Breast epithelium (tissue), 4 donors: ENCODE measurements around the gene DOCK9. TPM values are rescaled to one million over a fixed set of nuclear protein-coding genes. Genes with fewer than 3 reads are reported as not detected.

ENCODE experiments used
- DNase-seq, 2 donors: peaks; one replicate each; pipeline ENCODE4 v3.0.0-alpha.2; 2019; ENCODE audit warnings: low spot score in 2 of 2
- H3K27ac ChIP-seq, 2 donors: fragments of 200-600 bp; sonication (generic) in 1 of 2; one replicate each; pipeline ENCODE4 v1.5.1; 2016 to 2019; ENCODE audit warnings: mild to moderate bottlenecking in 1 of 2
- H3K27me3 ChIP-seq, 2 donors: fragments of 200-600 bp; sonication (generic) in 1 of 2; one replicate each; pipeline versions ENCODE4 v1.5.1 to v1.6.0; 2017 to 2019; ENCODE audit warnings: control low read depth in 1 of 2, mild to moderate bottlenecking in 1 of 2
- H3K36me3 ChIP-seq: fragments of 200-600 bp; one replicate; pipeline ENCODE4 v1.5.1; 2019
- H3K4me1 ChIP-seq, 2 donors: fragments of 200-600 bp; sonication (generic); one replicate each; pipeline ENCODE4 v1.5.1; 2016 to 2019; ENCODE audit warnings: control low read depth in 1 of 2
- H3K4me3 ChIP-seq, 3 donors: fragments of 200-600 bp; sonication (generic); 1 replicate in 2 of 3; 2 replicates in 1 of 3; pipeline ENCODE4 v1.5.1; 2016 to 2019; ENCODE audit warnings: mild to moderate bottlenecking in 3 of 3, moderate library complexity in 2 of 3
- H3K9me3 ChIP-seq, 2 donors: fragments of 200-600 bp; sonication (generic) in 1 of 2; one replicate each; pipeline ENCODE4 v1.5.1; 2016 to 2019; ENCODE audit warnings: control low read depth in 1 of 2
- POLR2A ChIP-seq: fragments of 450-650 bp; IDR thresholded peaks from one replicate; pipeline ENCODE4 v1.6.1; 2016; ENCODE audit warnings: antibody characterized with exemption, mild to moderate bottlenecking, moderate library complexity
- POLR2AphosphoS5 ChIP-seq, 3 donors: sonication (generic); formaldehyde crosslinking; IDR thresholded peaks; one replicate each; pipeline ENCODE4 v1.6.1; 2017; ENCODE audit warnings: antibody characterized with exemption in 3 of 3
- intact Hi-C: fragments of 100-400 bp; cut with DNase I; formaldehyde crosslinking; loops from one replicate; pipeline ENCODE4 v1.15.1; 2023; ENCODE audit warnings: low total_unique reads
- total RNA-seq, 3 donors: library from RNA; depleted of rRNA; stranded (reverse); fragments of >200 nt; gene quantifications; one replicate each; pipeline ENCODE4 v1.1.0, GENCODE V29; 2016
- TF ChIP-seq, protein P1 (sequence below), 3 donors: fragments of 450-650 bp; IDR thresholded peaks; one replicate each; pipeline ENCODE4 v1.5.1; 2016 to 2017; ENCODE audit warnings: antibody characterized with exemption in 3 of 3, mild to moderate bottlenecking in 3 of 3, moderate library complexity in 3 of 3

DOCK9 gene
- total RNA-seq, 3 donors from 2014 or later: 85.5 to 155 (median 92.2) TPM

DNA sequence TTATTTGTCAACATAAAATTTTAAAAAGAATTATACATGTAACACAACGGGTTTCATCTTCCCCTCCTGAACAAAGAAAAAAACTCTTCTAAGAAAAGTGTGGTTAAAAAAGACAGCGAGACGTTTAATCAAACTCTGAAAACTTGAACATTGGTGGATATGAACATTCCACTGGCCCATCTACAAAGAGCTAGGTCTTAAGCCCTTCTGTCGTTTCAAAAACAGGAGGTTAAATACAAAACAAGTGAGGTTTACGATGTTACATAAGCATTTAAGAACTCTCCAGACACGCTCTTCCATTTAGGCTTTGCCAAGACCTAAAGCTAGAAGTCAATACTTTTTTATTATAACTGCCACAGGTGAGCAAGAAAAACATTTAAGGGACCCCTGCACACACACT, 9.4 kb upstream of the DOCK9 start:
- H3K9me3 ChIP-seq: no peaks in the 10 kb centered on the region
- H3K4me1 ChIP-seq: peaks cover 0 to 4% of the 10 kb centered on the region in 2 donors
- TF ChIP-seq POLR2A (no peak), POLR2AphosphoS5 (IDR thresholded peaks at IDR 0.05) (no peak)
- TF ChIP-seq, protein P1, sequence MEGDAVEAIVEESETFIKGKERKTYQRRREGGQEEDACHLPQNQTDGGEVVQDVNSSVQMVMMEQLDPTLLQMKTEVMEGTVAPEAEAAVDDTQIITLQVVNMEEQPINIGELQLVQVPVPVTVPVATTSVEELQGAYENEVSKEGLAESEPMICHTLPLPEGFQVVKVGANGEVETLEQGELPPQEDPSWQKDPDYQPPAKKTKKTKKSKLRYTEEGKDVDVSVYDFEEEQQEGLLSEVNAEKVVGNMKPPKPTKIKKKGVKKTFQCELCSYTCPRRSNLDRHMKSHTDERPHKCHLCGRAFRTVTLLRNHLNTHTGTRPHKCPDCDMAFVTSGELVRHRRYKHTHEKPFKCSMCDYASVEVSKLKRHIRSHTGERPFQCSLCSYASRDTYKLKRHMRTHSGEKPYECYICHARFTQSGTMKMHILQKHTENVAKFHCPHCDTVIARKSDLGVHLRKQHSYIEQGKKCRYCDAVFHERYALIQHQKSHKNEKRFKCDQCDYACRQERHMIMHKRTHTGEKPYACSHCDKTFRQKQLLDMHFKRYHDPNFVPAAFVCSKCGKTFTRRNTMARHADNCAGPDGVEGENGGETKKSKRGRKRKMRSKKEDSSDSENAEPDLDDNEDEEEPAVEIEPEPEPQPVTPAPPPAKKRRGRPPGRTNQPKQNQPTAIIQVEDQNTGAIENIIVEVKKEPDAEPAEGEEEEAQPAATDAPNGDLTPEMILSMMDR (IDR thresholded peaks at IDR 0.05): no peak
- no peak for DNase-seq
- H3K4me3 ChIP-seq: no peak overlapping the region
- H3K36me3 ChIP-seq: no peaks in the 10 kb centered on the region
- intact Hi-C loops: loop anchor here (10.0 kb wide), 1 partner anchor 128 kb away; no protein-coding TSS in a partner anchor
- H3K27ac ChIP-seq: no peak overlapping the region
- H3K27me3 ChIP-seq: no peaks in the 10 kb centered on the region

GRCh38 chr13:98986226-98986846, 8.5 kb upstream of the DOCK9 start:
- H3K4me3 ChIP-seq: no peak overlapping the region
- H3K36me3 ChIP-seq: no peaks in the 10 kb centered on the region
- intact Hi-C loops: loop anchor here (10.0 kb wide), 1 partner anchor 128 kb away; no protein-coding TSS in a partner anchor
- peak overlapping the region in 1 of 2 donors; percentile 8 for H3K27ac ChIP-seq
- no peak for DNase-seq
- TF ChIP-seq POLR2A (no peak), POLR2AphosphoS5 (IDR thresholded peaks at IDR 0.05) (no peak)
- TF ChIP-seq, protein P1 (IDR thresholded peaks at IDR 0.05): no peak
- H3K4me1 ChIP-seq: peaks cover 0 to 4% of the 10 kb centered on the region in 2 donors
- H3K27me3 ChIP-seq: no peaks in the 10 kb centered on the region
- no peaks in the 10 kb centered on the region for H3K9me3 ChIP-seq

DNA sequence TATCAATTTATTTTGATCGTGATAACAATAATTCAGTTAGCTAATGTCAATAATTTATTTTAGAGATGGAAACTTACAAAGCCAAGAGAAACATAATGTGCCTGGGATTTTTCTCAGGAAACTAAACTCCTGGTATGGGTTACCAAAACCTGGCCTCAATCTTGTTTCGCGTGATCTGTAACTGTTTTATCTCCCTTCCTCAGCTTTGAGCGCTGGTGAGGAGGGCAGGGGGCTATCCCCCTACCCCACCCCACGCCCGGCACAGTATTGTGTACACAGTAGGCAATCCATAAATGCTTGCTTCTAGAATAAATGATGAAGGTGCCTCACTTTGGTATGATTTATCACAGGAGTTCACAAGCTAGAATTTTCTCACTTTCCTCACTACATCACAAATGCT, 7.7 kb upstream of the DOCK9 start:
- TF ChIP-seq POLR2A: no peak
- no peak for TF ChIP-seq POLR2AphosphoS5 (IDR thresholded peaks at IDR 0.05)
- TF ChIP-seq, protein P1 (IDR thresholded peaks at IDR 0.05): no peak
- no peaks in the 10 kb centered on the region for H3K27me3 ChIP-seq
- H3K4me1 ChIP-seq: peaks cover 0 to 4% of the 10 kb centered on the region in 2 donors
- H3K36me3 ChIP-seq: no peaks in the 10 kb centered on the region
- no peak for DNase-seq
- H3K9me3 ChIP-seq: no peaks in the 10 kb centered on the region
- H3K4me3 ChIP-seq: no peak overlapping the region
- no peak overlapping the region for H3K27ac ChIP-seq
- intact Hi-C loops: loop anchor here (10.0 kb wide), 1 partner anchor 129 kb away; no protein-coding TSS in a partner anchor

DNA sequence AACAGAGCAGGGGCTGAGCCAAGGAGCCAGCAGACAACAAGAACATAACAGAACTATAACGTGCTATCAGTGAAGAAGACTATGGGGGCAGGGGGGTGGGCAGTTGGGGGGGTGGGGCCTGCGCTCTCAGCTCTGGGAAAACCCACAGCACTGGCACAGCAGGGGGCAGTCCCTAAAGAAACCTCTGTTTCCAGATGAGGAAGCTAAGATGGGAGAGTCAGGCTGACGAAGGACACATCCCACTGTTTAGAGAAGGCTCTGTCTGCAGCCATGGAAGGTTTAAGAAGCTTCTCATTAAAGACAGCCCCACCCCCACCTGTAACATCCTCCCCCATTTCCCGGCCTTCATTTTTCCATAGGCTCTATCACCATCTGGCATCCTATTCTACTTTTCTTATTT, 7.1 kb upstream of the DOCK9 start:
- Histone ChIP-seq H3K4me1 (peaks cover 0 to 4% of the 10 kb centered on the region in 2 donors), H3K27me3 (no peaks in the 10 kb centered on the region), H3K4me3 (no peak overlapping the region), H3K36me3 (no peaks in the 10 kb centered on the region), H3K27ac (no peak overlapping the region), H3K9me3 (no peaks in the 10 kb centered on the region)
- DNase-seq: no peak
- intact Hi-C loops: loop anchor here (10.0 kb wide), 1 partner anchor 130 kb away; no protein-coding TSS in a partner anchor
- TF ChIP-seq, protein P1 (IDR thresholded peaks at IDR 0.05): no peak
- TF ChIP-seq POLR2A: no peak
- no peak for TF ChIP-seq POLR2AphosphoS5 (IDR thresholded peaks at IDR 0.05)

DNA sequence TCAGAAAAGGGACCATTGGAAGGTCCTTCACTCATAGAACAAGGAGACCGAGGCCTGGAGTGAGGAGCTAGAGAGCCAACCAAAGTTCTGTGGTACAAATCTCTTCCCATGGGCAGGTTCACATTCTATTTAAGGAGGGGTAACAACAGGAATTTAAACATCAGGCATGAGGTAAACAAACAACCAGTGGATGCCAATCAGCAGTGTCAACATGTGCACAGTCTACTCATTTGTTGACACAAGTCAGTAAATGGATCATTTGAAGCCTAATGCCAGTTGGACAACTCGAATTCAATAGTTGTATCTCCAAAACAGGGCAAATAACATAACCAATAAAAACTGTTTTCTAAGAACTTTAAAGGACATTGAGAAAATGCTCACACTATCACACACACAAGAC, 6.3 kb upstream of the DOCK9 start:
- H3K9me3 ChIP-seq: no peaks in the 10 kb centered on the region
- no peak overlapping the region for H3K27ac ChIP-seq
- H3K4me1 ChIP-seq: peaks cover 0 to 4% of the 10 kb centered on the region in 2 donors
- no peak for TF ChIP-seq POLR2AphosphoS5 (IDR thresholded peaks at IDR 0.05)
- no peak for TF ChIP-seq POLR2A
- TF ChIP-seq, protein P1 (IDR thresholded peaks at IDR 0.05): no peak
- no peaks in the 10 kb centered on the region for H3K36me3 ChIP-seq
- no peak for DNase-seq
- H3K4me3 ChIP-seq: no peak overlapping the region
- H3K27me3 ChIP-seq: no peaks in the 10 kb centered on the region
- intact Hi-C loops: loop anchor here (10.0 kb wide), 1 partner anchor 131 kb away; no protein-coding TSS in a partner anchor
